Loucy (cell line): ENCODE measurements around the gene IL16.

Source experiments
- EZH2phosphoT487 ChIP-seq: fragments of 200-600 bp; IDR thresholded peaks from 2 replicates; pipeline ENCODE4 v1.6.1; 2018; ENCODE audit warnings: antibody characterized with exemption, mild to moderate bottlenecking, moderate library complexity, borderline replicate concordance
- TF ChIP-seq, protein P1 (sequence below): fragments of 200-600 bp; sonication (generic); conservative IDR thresholded peaks from 2 replicates; pipeline ENCODE4 v1.5.1; 2014; ENCODE audit warnings: mild to moderate bottlenecking, antibody characterized with exemption, low read length

DNA sequence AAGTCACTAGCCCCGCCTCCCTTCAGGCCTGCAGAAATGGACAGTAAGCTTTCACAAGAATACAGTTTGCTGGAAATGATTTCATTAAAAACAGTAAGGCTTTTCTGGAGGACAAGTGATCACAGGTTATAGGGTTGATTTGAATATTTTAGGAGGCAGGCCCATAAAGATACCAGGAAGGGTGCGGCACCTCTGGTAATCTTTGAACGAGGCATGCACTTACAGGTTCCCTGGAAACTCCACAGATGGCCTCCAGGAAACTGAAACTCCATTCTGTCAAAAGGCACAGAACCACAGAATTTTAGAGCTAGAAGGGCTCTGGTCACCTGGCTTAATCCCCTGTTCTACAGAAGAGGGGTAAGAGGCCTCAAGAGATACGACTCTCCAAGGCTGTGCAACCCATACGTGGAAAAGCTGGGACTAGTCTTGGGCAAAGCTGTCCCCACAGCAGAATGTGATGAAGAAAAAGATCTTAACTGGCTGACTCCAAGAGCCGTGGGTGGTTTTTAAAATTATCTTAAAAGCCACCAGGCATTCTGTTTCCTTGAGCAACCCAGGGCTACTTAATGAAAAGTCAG lies 126.1 kb downstream of the IL16 start:
- TF ChIP-seq, protein P1, sequence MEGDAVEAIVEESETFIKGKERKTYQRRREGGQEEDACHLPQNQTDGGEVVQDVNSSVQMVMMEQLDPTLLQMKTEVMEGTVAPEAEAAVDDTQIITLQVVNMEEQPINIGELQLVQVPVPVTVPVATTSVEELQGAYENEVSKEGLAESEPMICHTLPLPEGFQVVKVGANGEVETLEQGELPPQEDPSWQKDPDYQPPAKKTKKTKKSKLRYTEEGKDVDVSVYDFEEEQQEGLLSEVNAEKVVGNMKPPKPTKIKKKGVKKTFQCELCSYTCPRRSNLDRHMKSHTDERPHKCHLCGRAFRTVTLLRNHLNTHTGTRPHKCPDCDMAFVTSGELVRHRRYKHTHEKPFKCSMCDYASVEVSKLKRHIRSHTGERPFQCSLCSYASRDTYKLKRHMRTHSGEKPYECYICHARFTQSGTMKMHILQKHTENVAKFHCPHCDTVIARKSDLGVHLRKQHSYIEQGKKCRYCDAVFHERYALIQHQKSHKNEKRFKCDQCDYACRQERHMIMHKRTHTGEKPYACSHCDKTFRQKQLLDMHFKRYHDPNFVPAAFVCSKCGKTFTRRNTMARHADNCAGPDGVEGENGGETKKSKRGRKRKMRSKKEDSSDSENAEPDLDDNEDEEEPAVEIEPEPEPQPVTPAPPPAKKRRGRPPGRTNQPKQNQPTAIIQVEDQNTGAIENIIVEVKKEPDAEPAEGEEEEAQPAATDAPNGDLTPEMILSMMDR, result no peak
- no peak for TF ChIP-seq EZH2phosphoT487
